ENCODE data around the gene NRAS.

Gene NRAS

GRCh38 chr1:114716304-114717170 is at the start of gene NRAS:
Gene NRAS, minus strand, starts transcription at chr1:114716771. Its CDS starts 611 bp downstream, at chr1:114716160.
- peaks cover 55% of the 10 kb centered on the region for H3K4me1 ChIP-seq (ENCODE audit: low read depth, poor library complexity, severe bottlenecking)
- peak within 1 kb of the TSS; percentile 96 for H3K9ac ChIP-seq
- TF ChIP-seq CTCF (conservative IDR thresholded peaks at IDR 0.05; ENCODE audit: low read depth, low read length), result no peak
- no peaks in the 10 kb centered on the region for H4K20me1 ChIP-seq (ENCODE audit: insufficient read depth)
- H3K36me3 ChIP-seq (ENCODE audit: insufficient read depth), result no peaks in the 10 kb centered on the region
- H3K79me2 ChIP-seq (ENCODE audit: insufficient read depth, low read depth), result peaks cover 21% of the 10 kb centered on the region
- peak within 1 kb of the TSS; percentile 96 for H3K27ac ChIP-seq
- H3K4me2 ChIP-seq, result peak within 1 kb of the TSS; percentile 76
- H3K4me3 ChIP-seq (IDR thresholded peaks at IDR 0.05; ENCODE audit: insufficient read depth, low read depth, low read length), result no peak within 1 kb of the TSS
- H2AFZ ChIP-seq (ENCODE audit: low read depth), result peak within 1 kb of the TSS; percentile 42; the same call in 1 of the 2 replicates
- no peaks in the 10 kb centered on the region for H3K27me3 ChIP-seq (ENCODE audit: insufficient read depth, low read depth)

- H2AFZ ChIP-seq (ENCODE audit: low read depth), result no peak overlapping the region
- no peak overlapping the region for H3K4me2 ChIP-seq
- no peak overlapping the region for H3K9ac ChIP-seq
- no peak for TF ChIP-seq CTCF (conservative IDR thresholded peaks at IDR 0.05; ENCODE audit: low read depth, low read length)
- H3K27ac ChIP-seq, result no peak overlapping the region
- H3K36me3 ChIP-seq (ENCODE audit: insufficient read depth), result no peaks in the 10 kb centered on the region
- no peaks in the 10 kb centered on the region for H3K27me3 ChIP-seq (ENCODE audit: insufficient read depth, low read depth)
- H4K20me1 ChIP-seq (ENCODE audit: insufficient read depth), result no peaks in the 10 kb centered on the region
- no peak overlapping the region for H3K4me3 ChIP-seq (IDR thresholded peaks at IDR 0.05; ENCODE audit: insufficient read depth, low read depth, low read length)
- no peaks in the 10 kb centered on the region for H3K4me1 ChIP-seq (ENCODE audit: low read depth, poor library complexity, severe bottlenecking)
- H3K79me2 ChIP-seq (ENCODE audit: insufficient read depth, low read depth), result no peaks in the 10 kb centered on the region
These were observed 48.1 kb upstream of the NRAS start for GRCh38 chr1:114764689-114765088.

- peak overlapping the region; percentile 47 for H3K4me2 ChIP-seq
- H4K20me1 ChIP-seq (ENCODE audit: insufficient read depth), result peaks cover 17% of the 10 kb centered on the region
- H2AFZ ChIP-seq (ENCODE audit: low read depth), result peak overlapping the region; percentile 78
- peaks cover 40% of the 10 kb centered on the region for H3K79me2 ChIP-seq (ENCODE audit: insufficient read depth, low read depth)
- TF ChIP-seq CTCF (conservative IDR thresholded peaks at IDR 0.05; ENCODE audit: low read depth, low read length), result no peak
- peaks cover 30% of the 10 kb centered on the region for H3K4me1 ChIP-seq (ENCODE audit: low read depth, poor library complexity, severe bottlenecking)
- no peaks in the 10 kb centered on the region for H3K27me3 ChIP-seq (ENCODE audit: insufficient read depth, low read depth)
- no peaks in the 10 kb centered on the region for H3K36me3 ChIP-seq (ENCODE audit: insufficient read depth)
- H3K9ac ChIP-seq, result peak overlapping the region; percentile 99; the same call in 1 of the 2 replicates
- H3K4me3 ChIP-seq (IDR thresholded peaks at IDR 0.05; ENCODE audit: insufficient read depth, low read depth, low read length), result no peak overlapping the region
- peak overlapping the region; percentile 98 for H3K27ac ChIP-seq
These were observed 41.8 kb upstream of the NRAS start for GRCh38 chr1:114758256-114758832.

- H3K36me3 ChIP-seq (ENCODE audit: insufficient read depth), result no peaks in the 10 kb centered on the region
- H3K4me3 ChIP-seq (IDR thresholded peaks at IDR 0.05; ENCODE audit: insufficient read depth, low read depth, low read length), result peak within 1 kb of the TSS; percentile 54
- no peaks in the 10 kb centered on the region for H3K27me3 ChIP-seq (ENCODE audit: insufficient read depth, low read depth)
- peaks cover 24% of the 10 kb centered on the region for H4K20me1 ChIP-seq (ENCODE audit: insufficient read depth)
- peak within 1 kb of the TSS; percentile 84 for H3K4me2 ChIP-seq
- peak within 1 kb of the TSS; percentile 99 for H3K9ac ChIP-seq
- H2AFZ ChIP-seq (ENCODE audit: low read depth), result peak within 1 kb of the TSS; percentile 78
- H3K4me1 ChIP-seq (ENCODE audit: low read depth, poor library complexity, severe bottlenecking), result peaks cover 37% of the 10 kb centered on the region
- H3K79me2 ChIP-seq (ENCODE audit: insufficient read depth, low read depth), result peaks cover 47% of the 10 kb centered on the region
- no peak for TF ChIP-seq CTCF (conservative IDR thresholded peaks at IDR 0.05; ENCODE audit: low read depth, low read length)
- peak within 1 kb of the TSS; percentile 98 for H3K27ac ChIP-seq
These were observed 41.1 kb upstream of the NRAS start, which contains the start of gene CSDE1 for GRCh38 chr1:114757455-114758255. Gene CSDE1, minus strand, starts transcription at chr1:114757984. Its CDS starts 18,094 bp downstream, at chr1:114739890.

Data from KMS-11 (cell line).